Measurements from ENCODE around the gene TNFRSF13B. TPM values are rescaled to one million over a fixed set of nuclear protein-coding genes. Genes with fewer than 3 reads are reported as not detected.
A peak's percentile ranks its signal among the peaks of the same experiment; 100 is the strongest.

The TNFRSF13B gene
- total and polyA plus RNA-seq, 12 donors = 0.18 to 0.48 TPM; not detected in 10

DNA sequence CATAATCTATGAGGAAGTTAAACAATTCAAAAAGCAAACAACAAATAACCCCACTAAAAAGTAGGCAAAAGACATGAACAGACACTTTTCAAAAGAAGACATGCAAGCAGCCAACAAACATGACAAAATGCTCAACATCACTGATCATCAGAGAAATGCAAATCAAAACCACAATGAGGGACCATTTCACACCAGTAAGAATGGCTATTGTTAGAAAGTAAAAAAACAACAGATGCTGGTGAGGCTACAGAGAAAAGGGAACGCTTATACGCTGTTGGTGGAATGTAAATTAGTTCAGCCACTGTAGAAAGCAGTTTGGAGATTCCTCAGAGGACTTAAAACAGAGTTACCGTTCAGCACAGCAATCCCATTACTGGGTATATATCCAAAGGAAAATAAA lies 24.4 kb downstream of the TNFRSF13B start:
- DNase-seq = no peak
- intact Hi-C loops (cut with DNase I) = no loop called here
- H3K4me1 ChIP-seq (replicated peaks in 1 of 2) = no peaks in the 10 kb centered on the region
- TF ChIP-seq, protein P1, sequence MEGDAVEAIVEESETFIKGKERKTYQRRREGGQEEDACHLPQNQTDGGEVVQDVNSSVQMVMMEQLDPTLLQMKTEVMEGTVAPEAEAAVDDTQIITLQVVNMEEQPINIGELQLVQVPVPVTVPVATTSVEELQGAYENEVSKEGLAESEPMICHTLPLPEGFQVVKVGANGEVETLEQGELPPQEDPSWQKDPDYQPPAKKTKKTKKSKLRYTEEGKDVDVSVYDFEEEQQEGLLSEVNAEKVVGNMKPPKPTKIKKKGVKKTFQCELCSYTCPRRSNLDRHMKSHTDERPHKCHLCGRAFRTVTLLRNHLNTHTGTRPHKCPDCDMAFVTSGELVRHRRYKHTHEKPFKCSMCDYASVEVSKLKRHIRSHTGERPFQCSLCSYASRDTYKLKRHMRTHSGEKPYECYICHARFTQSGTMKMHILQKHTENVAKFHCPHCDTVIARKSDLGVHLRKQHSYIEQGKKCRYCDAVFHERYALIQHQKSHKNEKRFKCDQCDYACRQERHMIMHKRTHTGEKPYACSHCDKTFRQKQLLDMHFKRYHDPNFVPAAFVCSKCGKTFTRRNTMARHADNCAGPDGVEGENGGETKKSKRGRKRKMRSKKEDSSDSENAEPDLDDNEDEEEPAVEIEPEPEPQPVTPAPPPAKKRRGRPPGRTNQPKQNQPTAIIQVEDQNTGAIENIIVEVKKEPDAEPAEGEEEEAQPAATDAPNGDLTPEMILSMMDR (IDR thresholded peaks at IDR 0.05) = no peak
- no peak for TF ChIP-seq POLR2A (IDR thresholded peaks at IDR 0.05)
- WGBS, 4 donors = 50 to 82% (median 79%) methylated on average over 3 of the region's 3 CpGs
- H3K4me3 ChIP-seq = no peak overlapping the region
- no peaks in the 10 kb centered on the region for H3K27me3 ChIP-seq
- H3K27ac ChIP-seq = no peak overlapping the region
- H3K9me3 ChIP-seq (replicated peaks in 1 of 3) = peaks cover 0 to 4% (median 0%) of the 10 kb centered on the region in 3 donors
- H3K36me3 ChIP-seq (replicated peaks in 1 of 2) = no peaks in the 10 kb centered on the region

DNA sequence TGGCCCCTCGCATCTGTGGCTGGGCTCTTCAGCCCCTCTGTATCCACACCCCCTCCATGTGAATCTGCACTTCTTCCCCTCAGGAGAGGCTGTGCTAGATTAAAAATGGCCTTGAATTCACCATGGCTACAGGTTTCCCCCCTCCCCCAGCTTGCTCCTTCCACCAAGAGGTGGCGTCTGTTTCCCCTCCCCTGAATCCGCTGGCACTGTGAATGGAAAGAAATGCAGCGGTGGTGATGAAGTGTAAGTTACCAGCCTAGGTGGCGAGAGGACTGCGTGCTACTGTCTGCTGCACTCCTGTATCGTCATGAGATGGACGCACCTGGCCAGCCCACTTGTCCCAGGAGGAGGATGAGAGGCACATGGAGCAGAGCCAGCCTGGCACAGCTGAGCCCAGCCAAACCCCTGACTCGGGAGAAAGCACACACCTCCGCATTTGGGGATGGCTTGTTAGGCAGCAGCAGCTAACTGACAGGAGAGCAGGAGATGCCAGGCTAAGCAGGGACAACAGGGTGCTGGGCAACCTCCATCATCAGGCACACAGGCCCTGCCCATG lies 26.2 kb downstream of the TNFRSF13B start:
- H3K9me3 ChIP-seq (replicated peaks in 1 of 3) = peaks cover 0 to 4% (median 0%) of the 10 kb centered on the region in 3 donors
- peak in 2 of 7 donors; percentile 8 to 40 for DNase-seq
- no peak overlapping the region for H3K4me3 ChIP-seq
- 48 to 52% (median 49%) methylated on average over 4 to 10 of the region's 10 CpGs for WGBS, 4 donors
- no peaks in the 10 kb centered on the region for H3K36me3 ChIP-seq (replicated peaks in 1 of 2)
- TF ChIP-seq POLR2A (IDR thresholded peaks at IDR 0.05) = no peak
- TF ChIP-seq, protein P1 (IDR thresholded peaks at IDR 0.05) = no peak
- H3K27me3 ChIP-seq = no peaks in the 10 kb centered on the region
- intact Hi-C loops (cut with DNase I) = no loop called here
- H3K4me1 ChIP-seq (replicated peaks in 1 of 2) = no peaks in the 10 kb centered on the region
- H3K27ac ChIP-seq = no peak overlapping the region

DNA sequence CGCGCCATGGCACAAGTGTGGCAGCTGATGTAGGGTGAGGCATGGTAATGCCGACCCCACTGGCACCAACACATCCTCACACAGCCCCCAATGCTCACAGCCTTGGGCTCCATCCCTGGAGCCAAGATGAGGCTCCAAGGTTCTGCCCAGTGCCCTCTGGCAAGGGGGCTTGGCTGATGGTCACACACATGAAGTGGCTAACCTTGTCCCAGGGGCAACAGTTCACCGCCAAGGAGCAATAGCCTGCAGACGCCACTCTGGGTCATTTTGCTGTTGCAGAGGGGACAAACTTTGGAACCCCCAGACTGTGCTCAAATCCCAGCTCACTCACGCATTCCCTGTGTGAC lies 26.8 kb downstream of the TNFRSF13B start:
- WGBS, 4 donors = 79 to 85% (median 84%) methylated on average over 1 to 6 of the region's 6 CpGs
- Histone ChIP-seq H3K27me3 (no peaks in the 10 kb centered on the region), H3K36me3 (replicated peaks in 1 of 2) (no peaks in the 10 kb centered on the region), H3K4me3 (no peak overlapping the region), H3K4me1 (replicated peaks in 1 of 2) (no peaks in the 10 kb centered on the region), H3K9me3 (replicated peaks in 1 of 3) (peaks cover 0 to 4% (median 0%) of the 10 kb centered on the region in 3 donors), H3K27ac (no peak overlapping the region)
- TF ChIP-seq, protein P1 (IDR thresholded peaks at IDR 0.05) = no peak
- no peak for TF ChIP-seq POLR2A (IDR thresholded peaks at IDR 0.05)
- intact Hi-C loops (cut with DNase I) = no loop called here
- DNase-seq = peak in 2 of 7 donors; percentile 7 to 21

DNA sequence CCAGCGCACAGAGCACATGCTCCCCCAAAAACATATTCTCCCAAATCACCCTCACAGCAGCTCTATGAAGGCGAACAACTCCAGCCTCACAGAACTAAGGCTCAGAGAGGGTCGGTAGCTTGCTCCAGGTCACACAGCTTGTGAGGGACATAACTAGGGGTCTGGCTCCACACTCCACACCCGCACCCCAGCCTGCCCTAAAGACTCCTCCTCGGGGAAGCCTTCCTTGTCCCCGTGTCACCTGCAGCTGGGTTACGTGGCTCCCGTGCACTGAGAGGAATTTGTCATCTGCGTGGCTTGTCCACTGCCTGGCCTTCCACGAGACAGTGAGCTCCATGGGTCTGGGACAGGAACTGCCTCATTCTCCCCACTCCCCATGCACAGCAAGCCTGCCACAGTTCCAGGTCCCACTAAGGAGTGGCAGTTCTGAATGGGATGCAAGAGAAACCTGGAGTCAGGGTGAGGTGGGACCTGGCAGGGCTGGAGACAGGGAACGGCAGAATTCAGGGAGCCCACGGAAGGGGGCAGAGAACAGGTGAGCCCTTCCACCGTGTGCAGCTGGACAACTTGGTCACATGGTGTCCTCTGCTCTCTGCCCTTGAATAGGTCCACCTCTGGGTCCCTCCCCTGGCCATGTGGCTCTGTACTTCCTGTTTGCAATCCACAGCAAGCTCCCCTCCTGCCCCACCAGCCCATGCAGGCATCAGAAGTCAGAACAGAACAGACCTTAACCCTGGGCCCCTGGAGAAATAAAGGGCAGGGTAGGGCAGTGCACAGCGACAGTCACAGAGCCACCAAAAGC lies 27.4 kb downstream of the TNFRSF13B start:
- H3K27me3 ChIP-seq = no peaks in the 10 kb centered on the region
- no peaks in the 10 kb centered on the region for H3K4me1 ChIP-seq (replicated peaks in 1 of 2)
- TF ChIP-seq POLR2A (IDR thresholded peaks at IDR 0.05) = no peak
- TF ChIP-seq, protein P1 (IDR thresholded peaks at IDR 0.05) = no peak
- H3K4me3 ChIP-seq = no peak overlapping the region
- intact Hi-C loops (cut with DNase I) = no loop called here
- H3K27ac ChIP-seq = no peak overlapping the region
- H3K36me3 ChIP-seq (replicated peaks in 1 of 2) = no peaks in the 10 kb centered on the region
- 67 to 78% (median 75%) methylated on average over 9 to 14 of the region's 14 CpGs for WGBS, 4 donors
- H3K9me3 ChIP-seq (replicated peaks in 1 of 3) = peaks cover 0 to 4% (median 0%) of the 10 kb centered on the region in 3 donors
- DNase-seq = peak in 1 of 7 donors; percentile 10
